ENCODE data around the gene ICAM1.
"Not testable (repeated sequence)": the region's sequence is repeated elsewhere in the genome, so short reads cannot be mapped to it uniquely, and the experiment has no call there.

The ICAM1 gene

GRCh38 chr19:10270616-10271394 lies at the start of gene ICAM1:
Gene ICAM1, plus strand, starts transcription at chr19:10271120. Its CDS starts 40 bp downstream, at chr19:10271160.
- DNase-seq: peak; percentile 68

DNA sequence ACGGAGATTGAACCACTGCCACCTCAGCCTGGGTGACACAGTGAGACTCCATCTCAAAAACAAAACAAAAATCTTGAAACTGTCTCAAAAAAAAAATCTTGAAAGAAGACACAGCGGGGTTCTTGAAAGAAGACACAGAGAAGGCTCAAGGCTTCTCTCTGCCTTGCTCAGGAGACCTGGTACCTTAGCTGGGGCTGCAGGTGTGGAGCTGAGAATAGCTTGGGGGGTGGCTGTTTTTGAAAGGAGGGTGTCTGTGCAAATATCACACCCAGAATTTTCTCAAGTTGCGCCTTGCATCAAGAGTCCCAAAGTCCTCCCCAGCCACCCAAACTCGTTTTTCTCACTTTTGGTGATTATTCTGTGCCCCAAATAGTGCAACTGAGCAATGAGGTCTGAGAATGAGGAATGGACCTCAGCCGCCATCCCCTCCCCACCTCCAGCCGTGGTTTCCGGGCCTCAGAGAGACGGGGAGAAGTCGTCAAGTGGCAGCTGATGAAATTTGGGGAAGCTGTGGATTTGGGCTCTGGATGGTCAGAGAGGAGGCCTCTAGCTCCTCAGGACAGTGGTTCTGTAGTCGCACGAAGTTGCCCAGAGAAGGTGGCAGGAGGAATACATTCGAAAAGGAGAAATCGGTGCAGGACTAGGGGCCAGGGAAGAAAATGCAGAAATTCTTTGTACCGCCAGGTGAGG lies 48.6 kb upstream of the ICAM1 start:
- no peak for DNase-seq

DNA sequence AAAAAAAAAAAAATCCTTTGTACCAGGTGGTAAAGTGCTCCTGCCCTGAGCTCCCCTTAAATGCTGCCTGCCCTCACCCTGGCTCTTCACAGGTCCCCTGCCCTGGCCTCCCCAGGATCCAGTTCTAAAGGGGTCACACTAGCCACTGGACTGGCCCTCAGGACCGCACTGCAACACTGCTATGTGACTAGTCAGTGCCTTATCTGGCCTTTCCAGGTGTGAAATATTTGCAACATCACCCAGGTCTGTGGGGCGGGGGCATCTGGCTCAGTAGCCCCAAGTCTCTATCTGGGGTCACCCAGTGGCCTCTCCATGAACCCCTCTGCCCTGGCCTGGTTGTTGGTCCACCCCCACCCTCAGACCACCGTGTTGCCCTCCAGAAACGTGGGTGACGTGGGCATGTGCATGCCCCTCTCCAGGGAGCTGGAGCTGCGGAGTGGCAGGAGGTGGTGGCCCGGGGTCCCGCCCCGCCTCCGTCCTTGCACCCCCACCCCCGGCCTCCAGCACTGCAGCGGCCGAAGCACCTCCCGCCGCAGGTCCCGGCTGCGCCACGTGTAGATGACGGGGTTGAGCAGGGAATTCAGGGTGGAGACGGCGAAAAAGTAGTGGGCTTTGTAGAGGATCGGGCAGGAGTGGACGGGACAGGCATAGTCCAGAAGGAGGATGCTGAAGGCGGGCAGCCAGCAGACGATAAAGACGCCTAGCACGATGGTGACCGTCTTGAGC lies 47.3 kb upstream of the ICAM1 start:
- no peak for DNase-seq

- no peak for DNase-seq
These were observed 46.6 kb upstream of the ICAM1 start for GRCh38 chr19:10224337-10224736.

GRCh38 chr19:10226021-10226375 lies 44.9 kb upstream of the ICAM1 start:
- DNase-seq: no peak

DNA sequence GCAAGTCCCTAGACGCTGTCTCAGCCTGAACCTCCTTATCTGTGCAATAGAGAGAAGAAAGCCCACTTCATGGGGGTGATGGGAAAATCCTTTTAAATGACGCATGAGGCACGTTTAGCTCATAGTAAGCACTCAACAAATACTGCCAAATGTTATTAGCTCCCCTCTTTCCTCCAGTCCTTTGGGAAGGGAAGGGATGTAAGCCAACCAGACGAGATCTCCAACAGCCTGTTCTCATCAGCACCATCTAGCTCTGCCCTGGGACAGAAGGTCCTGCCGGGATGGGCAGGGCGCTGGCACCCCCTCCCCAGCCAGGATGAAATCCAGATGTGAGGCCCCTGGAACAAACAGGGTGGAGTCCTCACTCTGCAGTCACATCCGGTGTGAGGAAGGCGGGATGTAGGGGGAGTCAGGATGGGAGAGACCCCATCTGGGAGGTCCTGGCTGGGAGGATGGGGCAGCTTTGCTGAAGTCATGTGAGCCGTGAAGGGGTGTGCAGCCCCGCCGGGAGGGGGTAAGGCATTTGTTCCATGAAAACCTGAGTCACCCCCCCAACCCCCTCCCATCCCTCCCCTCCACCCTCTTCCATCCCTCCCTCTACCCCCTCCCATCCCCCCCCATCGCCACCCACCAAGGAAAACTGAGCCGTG lies 44.4 kb upstream of the ICAM1 start:
- DNase-seq: no peak

- no peak for DNase-seq
These were observed 43.6 kb upstream of the ICAM1 start for GRCh38 chr19:10227026-10227971.

GRCh38 chr19:10228393-10228792 lies 42.5 kb upstream of the ICAM1 start:
- no peak for DNase-seq

- peak; percentile 41 for DNase-seq
These were observed 42.0 kb upstream of the ICAM1 start for GRCh38 chr19:10228920-10229319.

DNA sequence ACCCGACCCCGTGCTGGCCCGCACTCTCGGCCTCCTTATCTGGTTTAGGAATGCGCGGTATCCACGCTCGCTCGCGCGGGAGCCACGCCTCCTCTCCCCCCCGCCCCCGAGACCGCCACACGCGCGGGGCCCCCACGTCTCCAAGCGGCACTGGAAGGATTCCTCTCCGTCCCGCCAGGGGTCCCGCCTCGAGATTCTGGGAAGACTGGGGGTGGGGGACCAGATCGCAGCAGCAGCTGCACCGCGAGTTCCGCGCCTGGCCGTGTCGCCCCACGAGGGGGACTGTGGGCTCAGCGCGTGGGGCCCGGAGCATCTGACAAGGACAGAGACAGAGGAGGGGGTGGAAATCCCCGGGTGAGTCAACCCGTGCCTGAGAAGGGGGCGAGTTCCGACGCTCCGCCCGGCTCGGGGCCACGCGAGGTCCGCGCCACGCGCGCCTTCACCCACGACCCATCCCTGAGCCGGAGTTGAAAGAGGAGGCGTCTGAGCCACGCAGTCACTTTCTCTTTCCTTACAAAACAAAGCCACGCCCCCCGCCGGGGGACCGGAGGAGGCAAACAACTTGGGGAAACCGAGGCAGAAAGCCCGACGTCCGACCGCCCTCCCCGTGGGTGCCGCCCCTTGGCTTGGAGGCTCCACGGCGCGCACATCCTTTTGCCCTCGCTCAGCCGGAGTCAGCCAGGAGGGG lies 40.6 kb upstream of the ICAM1 start:
- DNase-seq: peak; percentile 79

DNA sequence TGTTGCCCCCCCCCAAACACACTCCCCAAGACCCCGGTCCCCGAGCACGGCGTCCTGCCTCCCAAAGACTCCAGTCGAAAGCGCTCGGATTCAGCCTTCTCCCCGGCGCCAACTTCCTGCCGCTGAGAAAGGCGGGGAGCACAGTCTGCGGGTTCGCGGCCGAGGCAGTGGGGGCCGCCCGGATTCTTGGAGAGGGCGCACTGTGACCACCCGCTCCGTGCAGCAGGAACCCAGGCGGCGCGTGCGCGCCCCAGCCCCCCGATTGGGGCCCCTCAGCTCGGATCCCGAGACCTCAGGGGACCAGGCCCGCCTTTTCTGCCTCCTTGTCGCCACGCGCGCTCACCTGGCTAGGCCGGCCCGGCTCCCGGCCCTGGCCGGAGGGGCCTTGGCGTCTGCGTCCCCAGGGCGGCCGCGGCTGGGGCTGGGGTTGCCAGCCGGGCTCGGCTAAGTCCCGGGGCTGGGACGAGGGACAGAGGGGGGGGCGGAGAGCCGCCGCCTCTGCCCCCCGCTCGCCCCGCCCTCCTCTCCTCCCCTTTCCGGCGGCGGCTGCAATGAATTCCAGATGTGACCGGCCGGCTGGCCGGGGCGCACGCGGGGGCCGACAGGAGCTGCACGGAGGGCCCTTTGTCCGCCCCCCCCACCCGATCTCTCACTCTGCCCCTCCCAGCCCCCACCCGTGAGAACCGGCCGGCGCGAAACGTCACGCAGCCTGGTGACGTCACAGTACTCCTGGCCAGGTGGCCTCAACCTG lies 39.9 kb upstream of the ICAM1 start, which contains the start of gene S1PR2:
Gene S1PR2 (minus strand): TSS at position 471 of the 751 bp plus-strand sequence. CDS start 6,426 bp downstream, outside the sequence.
- peak; percentile 71 for DNase-seq

DNA sequence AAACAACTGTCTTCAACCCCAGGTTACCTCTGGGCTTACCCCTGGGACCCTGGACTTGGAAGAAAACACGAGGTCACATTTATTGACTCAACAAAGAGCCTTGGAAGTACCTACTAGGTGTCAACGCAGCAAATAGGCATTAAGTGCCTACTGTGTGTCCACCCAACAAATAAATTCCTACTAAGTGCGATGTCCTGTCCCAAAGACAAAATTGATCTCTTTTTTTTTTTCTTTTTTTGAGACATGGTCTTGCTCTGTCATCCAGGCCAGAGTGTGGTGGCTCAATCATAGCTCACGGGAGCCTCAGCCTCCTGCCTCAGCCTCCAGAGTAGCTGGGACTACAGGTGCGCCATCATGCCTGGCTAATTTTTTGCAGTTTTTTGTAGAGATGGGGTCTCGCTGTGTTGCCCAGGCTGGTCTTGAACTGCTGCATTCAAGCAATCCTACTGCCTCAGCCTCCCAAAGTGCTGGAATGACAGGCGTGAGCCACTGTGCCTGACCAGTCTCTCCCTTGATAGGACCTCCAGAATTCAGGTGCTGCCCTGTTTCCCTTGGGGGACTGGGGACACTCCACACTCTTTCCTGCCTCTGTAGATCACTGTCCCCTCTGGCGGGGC lies 39.2 kb upstream of the ICAM1 start:
- DNase-seq: no peak

GRCh38 chr19:10233946-10234345 lies 37.0 kb upstream of the ICAM1 start:
- no peak for DNase-seq

GRCh38 chr19:10235003-10235402 lies 35.9 kb upstream of the ICAM1 start:
- DNase-seq: no peak

- not testable (repeated sequence) for DNase-seq
These were observed 35.5 kb upstream of the ICAM1 start for GRCh38 chr19:10235409-10235808.

- DNase-seq: no peak
These were observed 33.2 kb upstream of the ICAM1 start for GRCh38 chr19:10237702-10238101.

GRCh38 chr19:10238172-10238783 lies 32.6 kb upstream of the ICAM1 start:
- no peak for DNase-seq

GRCh38 chr19:10241826-10242449 lies 29.0 kb upstream of the ICAM1 start:
- DNase-seq: not testable (repeated sequence)

DNA sequence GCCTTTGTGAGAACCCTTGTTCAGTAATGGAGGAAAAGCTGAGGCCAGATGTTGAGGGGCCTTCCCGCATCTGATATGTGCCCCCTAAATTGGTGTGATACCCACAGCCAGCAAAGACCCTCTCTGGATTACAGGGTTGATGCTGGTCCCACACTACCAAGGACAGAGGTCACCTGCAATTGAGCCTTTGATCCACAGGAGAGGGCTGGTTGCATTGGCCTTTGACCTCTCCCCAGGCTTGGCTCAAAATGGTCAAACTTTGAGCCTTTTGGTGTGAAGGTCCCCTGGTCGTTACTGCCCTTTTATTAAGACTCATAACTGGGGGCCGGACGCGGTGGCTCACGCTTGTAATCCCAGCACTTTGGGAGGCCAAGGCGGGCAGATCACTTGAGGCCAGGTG lies 27.3 kb upstream of the ICAM1 start:
- no peak for DNase-seq
